HG02943 (cell line): Measurements from ENCODE around the gene PFKFB3.
A peak's percentile ranks its signal among the peaks of the same experiment; 100 is the strongest.

Experiments used
- ATAC-seq: cut with Tn5 transposase; IDR thresholded peaks from one replicate; pipeline ENCODE4 v1.9.1; 2021; ENCODE audit warnings: mild to moderate bottlenecking, low read depth, moderate library complexity; ENCODE audit not compliant: unreplicated experiment

The PFKFB3 gene

DNA sequence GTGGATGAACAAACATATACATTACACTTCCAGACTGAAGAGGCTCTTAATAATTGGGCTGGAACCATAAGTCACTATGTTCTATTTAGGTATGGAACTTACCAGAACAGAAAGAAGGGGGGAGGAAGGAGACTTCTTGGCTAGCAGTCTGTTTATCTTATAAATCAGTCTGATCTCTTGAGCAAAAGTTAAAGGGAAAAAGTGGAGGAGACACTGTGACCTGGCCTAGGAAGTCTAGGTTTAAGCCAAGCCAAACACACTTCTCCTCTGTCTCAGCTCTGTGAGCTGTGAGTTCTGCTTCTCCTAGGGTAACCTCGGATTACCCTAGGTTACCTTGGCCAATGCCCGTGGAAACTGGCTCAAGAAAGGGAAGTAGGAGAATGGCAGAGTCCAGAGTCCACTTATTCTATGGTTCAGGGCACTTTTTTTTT lies 95.2 kb downstream of the PFKFB3 start:
- ATAC-seq: no peak

DNA sequence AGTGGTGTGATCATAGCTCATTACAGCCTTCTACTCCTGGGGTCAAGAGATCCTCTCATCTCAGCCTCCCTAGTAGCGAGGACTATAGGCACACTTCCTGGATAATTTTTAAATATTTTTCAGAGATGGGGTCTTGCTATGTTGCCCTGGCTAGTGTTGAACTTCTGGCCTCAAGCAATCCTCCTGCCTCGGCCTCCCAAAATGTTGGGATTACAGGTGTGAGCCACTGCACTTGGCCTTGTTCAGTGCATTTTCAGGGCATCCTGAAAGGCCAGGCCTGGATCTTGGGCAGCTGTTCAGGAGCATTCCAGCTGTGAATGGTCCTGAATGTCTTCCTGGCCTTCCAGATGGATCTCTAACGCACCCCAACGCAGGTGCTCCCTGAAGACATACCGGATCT lies 95.7 kb downstream of the PFKFB3 start:
- ATAC-seq: no peak

DNA sequence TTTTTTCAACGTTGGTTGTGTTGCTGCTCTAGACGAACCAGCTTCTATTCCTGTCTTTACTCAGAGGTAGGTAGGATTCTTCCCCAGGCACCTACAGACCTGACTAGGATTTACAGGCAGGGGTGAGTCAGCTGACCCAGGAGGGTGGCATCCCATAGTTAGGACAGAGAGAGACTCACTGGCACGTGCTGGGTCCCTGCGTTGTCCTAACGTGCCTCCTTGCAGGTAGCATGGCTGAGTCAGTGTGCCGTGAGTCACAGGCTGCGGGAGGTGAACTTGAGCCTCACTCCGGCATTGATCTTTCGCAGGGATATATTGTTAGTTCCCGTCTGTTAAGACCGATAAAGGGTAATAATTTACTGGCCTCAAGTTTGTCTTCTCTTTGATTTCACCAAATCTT lies 96.5 kb downstream of the PFKFB3 start:
- ATAC-seq: no peak

DNA sequence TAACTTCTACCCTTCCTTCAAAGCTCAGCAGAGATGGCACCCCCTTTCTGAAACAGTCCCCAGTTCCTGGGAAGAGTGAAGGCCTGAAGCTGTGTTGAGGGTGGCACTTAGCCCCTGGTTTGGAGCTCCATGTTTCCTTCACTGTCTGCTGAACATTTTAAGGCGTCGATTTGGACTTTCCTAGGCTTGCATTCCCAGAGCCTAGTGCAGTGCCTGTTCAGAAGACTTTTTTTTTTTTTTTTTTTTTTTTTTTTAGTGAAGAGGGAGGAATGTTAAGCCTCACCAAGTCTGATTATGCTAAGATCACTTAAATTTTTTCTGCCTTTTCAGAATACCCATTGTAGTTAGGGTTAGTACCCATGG lies 97.0 kb downstream of the PFKFB3 start:
- no peak for ATAC-seq

DNA sequence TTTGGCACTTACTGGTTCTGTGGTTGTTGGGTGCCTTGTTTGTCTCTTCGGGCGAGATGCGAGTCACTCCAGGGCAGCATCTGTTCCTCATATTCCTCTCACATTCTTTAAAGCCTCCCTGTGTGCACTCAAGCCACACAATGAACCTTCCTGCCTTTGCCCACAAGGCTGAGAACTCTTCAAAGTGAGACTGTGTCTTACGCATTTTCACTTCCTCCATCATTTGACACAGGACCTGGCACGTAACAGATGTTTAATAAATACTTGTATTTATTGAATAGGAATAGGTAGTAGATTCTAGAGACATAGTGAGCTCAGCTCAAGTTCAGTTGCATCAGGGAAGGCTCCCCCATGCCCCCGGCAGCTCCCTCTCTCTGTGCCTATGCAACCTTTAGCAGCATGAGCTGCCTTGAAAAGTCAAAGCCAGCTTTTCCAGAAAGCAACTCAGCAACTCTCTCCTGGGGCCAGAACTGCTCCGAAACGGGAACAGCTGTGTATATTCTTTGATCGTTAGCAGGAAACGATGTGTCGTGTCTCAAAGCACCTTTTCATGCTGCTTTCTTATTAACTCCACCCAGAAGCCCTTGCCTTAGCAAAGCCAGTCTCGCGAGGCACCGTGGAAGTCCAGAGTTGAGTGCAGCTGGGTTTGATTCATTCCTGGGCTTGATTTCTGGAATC lies 97.5 kb downstream of the PFKFB3 start:
- ATAC-seq: peak; percentile 91

DNA sequence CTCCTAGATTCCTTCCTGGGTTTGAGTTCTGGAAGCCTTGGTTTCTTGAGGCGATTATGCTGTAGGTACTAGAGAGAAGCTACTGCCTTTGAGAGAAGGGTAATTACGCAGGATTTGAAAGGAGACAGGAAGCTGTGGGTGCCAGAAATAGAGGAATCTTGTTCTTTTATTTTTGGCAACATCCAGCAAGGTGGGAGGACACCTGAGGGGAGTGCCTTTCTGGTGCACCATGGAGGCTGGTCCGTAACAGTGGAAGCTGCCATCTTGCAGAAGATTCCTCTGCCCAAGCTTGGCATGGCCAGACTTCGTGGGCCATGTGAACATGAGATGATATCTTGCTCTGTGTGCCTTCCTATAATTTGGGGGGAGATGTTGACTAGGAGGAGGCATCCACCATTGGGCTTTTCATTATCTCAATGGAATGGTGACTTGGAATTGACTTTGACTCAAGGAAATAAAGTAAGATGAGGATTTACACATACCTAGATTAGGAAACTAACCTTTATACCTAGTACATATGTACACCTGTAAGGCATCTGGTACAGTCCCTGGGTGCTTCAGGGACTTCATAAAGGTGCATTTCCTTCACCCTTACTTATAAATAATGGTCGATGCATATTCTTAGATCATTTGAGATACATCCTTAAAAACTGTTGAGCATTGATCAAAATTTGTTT lies 98.2 kb downstream of the PFKFB3 start:
- no peak for ATAC-seq

DNA sequence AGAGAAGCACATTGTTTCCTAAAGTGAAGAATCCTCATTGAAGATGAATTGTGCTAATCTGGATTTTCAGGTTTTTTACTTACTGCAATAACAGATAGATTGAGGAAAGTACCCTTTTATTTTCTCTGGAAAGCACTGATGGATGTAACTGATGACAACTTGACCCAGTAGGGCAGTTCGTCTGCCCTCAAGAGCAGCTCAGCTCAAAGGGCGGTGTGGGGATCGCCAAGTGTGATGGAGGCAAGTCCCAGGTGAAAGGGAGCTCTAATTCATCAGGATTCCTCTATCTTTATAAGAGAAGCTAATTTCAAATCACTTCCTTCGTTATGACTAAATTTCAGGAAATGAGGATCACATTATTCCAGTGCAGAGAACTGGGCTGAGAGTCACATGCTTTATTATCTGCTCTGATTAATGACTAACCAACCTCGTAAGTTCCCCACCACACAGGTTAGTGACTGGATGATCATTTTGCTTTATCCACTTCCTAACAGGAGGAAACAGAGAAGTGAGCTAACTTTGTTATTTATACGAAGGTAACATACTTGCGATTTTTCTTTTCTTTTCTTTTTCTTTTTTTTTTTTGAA lies 98.8 kb downstream of the PFKFB3 start:
- no peak for ATAC-seq
